ENCODE results near the gene RAB11FIP5. TPM values are rescaled to one million over a fixed set of nuclear protein-coding genes. Genes with fewer than 3 reads are reported as not detected.

RAB11FIP5 gene
- total RNA-seq, 4 donors from 2014 or later = 27.1 to 35.3 (median 33.7) TPM

DNA sequence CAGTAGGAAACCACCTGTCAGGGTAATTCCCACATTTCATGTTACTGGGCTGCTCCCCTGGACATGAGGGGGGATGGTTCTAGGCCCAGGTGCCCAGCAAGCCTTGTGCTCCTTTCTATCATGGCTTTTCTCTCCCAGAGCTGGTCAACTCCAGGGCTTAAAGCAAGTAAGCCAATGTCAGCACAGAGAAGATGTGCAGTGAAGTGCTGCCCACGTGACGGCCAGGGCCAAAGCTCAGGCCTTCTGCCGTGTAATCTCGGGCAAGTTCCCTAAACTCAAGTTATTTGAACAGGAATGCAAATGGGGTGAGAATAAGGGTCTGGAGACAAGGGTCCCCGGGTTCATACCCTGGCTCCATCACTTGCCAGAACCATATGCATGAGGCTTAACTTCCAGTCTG lies 57.8 kb downstream of the RAB11FIP5 start:
- H3K36me3 ChIP-seq = peaks cover 0 to 34% of the 10 kb centered on the region in 2 donors
- TF ChIP-seq, protein P1, sequence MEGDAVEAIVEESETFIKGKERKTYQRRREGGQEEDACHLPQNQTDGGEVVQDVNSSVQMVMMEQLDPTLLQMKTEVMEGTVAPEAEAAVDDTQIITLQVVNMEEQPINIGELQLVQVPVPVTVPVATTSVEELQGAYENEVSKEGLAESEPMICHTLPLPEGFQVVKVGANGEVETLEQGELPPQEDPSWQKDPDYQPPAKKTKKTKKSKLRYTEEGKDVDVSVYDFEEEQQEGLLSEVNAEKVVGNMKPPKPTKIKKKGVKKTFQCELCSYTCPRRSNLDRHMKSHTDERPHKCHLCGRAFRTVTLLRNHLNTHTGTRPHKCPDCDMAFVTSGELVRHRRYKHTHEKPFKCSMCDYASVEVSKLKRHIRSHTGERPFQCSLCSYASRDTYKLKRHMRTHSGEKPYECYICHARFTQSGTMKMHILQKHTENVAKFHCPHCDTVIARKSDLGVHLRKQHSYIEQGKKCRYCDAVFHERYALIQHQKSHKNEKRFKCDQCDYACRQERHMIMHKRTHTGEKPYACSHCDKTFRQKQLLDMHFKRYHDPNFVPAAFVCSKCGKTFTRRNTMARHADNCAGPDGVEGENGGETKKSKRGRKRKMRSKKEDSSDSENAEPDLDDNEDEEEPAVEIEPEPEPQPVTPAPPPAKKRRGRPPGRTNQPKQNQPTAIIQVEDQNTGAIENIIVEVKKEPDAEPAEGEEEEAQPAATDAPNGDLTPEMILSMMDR (IDR thresholded peaks at IDR 0.05 in 4 of 5, conservative IDR thresholded peaks at IDR 0.05 in 1 of 5) = no peak
- no peak for TF ChIP-seq POLR2A (IDR thresholded peaks at IDR 0.05)
- in situ Hi-C loops (cut with MboI; ENCODE audit: low sequenced_read_pairs in 4 of 4) (no loop called here), intact Hi-C loops (cut with DNase I; ENCODE audit: low total_unique reads) (no loop called here)
- H3K4me1 ChIP-seq = peaks cover 3 to 7% of the 10 kb centered on the region in 2 donors
- no peak overlapping the region for H3K27ac ChIP-seq
- ATAC-seq (no peak), DNase-seq (no peak)
- no peaks in the 10 kb centered on the region for H3K27me3 ChIP-seq
- H3K4me3 ChIP-seq = no peak overlapping the region
- no peaks in the 10 kb centered on the region for H3K9me3 ChIP-seq

DNA sequence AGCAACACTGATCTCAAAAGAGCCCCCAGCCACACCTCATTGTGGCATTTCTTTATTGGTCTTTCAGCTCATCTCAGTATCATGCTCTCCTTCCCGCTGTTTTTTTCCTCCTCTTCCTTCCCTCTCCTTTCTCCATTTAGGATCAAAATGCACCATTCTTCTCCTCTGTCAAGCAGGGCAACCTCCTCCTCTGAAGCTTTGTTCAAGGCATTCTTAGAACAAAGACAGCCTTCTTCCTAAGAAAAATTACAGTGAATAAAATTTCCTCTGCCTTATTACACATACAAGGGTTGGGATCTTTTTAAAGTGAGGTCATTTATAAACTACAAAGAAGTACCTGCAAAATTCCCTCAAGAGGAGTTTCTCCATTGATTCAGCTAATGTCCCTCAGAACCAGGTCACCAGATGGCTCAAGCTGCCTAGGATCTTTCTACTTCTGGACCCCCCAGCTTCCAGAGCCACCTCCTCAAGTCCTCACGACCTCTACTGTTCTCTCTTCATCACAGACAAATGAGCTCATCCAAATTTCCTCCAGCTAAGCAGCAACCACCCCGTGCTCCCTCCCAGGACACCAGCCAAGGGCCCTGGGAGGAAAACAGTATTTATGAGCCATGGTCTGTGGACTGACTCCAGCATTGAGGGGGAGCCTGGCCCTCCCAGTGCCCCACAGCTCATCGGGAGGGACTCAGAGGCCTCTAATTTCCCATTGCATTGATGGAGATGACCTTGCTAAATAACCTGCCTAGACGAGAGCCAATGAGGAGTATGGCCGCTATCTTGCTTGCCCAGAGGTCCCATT lies 59.2 kb downstream of the RAB11FIP5 start:
- in situ Hi-C loops (cut with MboI; ENCODE audit: low sequenced_read_pairs in 4 of 4) = no loop called here
- Histone ChIP-seq H3K27me3 (no peaks in the 10 kb centered on the region), H3K27ac (no peak overlapping the region), H3K4me1 (no peaks in the 10 kb centered on the region), H3K9me3 (no peaks in the 10 kb centered on the region), H3K4me3 (no peak overlapping the region), H3K36me3 (peaks cover 0 to 34% of the 10 kb centered on the region in 2 donors)
- DNase-seq (no peak), ATAC-seq (no peak)
- intact Hi-C loops (cut with DNase I; ENCODE audit: low total_unique reads) = no loop called here
- TF ChIP-seq, protein P1 (IDR thresholded peaks at IDR 0.05 in 4 of 5, conservative IDR thresholded peaks at IDR 0.05 in 1 of 5) = no peak
- no peak for TF ChIP-seq POLR2A (IDR thresholded peaks at IDR 0.05)

DNA sequence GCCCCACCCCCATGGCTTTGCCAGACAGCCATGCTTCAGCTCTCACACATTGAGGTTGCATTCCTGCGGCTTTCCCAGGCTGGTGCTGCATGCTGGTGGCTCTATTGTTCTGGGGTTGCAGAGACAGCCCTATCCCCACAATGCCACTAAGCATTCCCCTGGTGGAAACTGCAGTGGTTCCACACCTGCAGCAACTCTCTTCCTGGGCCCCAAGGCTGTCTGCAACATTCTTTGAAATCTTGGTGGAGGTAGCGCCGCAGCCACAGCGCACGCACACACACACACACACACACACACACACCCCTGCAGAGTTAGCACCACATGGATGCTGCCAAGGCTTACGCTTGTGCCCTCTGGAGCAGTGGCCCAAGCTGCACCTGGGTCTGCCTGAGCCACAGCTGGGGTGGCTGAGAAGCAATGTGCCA lies 62.6 kb downstream of the RAB11FIP5 start:
- H3K4me1 ChIP-seq = no peaks in the 10 kb centered on the region
- no peaks in the 10 kb centered on the region for H3K27me3 ChIP-seq
- DNase-seq = no peak
- intact Hi-C loops (cut with DNase I; ENCODE audit: low total_unique reads) (no loop called here), in situ Hi-C loops (cut with MboI; ENCODE audit: low sequenced_read_pairs in 4 of 4) (no loop called here)
- no peak for ATAC-seq
- H3K9me3 ChIP-seq = no peaks in the 10 kb centered on the region
- no peak overlapping the region for H3K27ac ChIP-seq
- no peak overlapping the region for H3K4me3 ChIP-seq
- TF ChIP-seq, protein P1 (IDR thresholded peaks at IDR 0.05 in 4 of 5, conservative IDR thresholded peaks at IDR 0.05 in 1 of 5) = no peak
- no peak for TF ChIP-seq POLR2A (IDR thresholded peaks at IDR 0.05)
- peaks cover 0 to 6% of the 10 kb centered on the region in 2 donors for H3K36me3 ChIP-seq

DNA sequence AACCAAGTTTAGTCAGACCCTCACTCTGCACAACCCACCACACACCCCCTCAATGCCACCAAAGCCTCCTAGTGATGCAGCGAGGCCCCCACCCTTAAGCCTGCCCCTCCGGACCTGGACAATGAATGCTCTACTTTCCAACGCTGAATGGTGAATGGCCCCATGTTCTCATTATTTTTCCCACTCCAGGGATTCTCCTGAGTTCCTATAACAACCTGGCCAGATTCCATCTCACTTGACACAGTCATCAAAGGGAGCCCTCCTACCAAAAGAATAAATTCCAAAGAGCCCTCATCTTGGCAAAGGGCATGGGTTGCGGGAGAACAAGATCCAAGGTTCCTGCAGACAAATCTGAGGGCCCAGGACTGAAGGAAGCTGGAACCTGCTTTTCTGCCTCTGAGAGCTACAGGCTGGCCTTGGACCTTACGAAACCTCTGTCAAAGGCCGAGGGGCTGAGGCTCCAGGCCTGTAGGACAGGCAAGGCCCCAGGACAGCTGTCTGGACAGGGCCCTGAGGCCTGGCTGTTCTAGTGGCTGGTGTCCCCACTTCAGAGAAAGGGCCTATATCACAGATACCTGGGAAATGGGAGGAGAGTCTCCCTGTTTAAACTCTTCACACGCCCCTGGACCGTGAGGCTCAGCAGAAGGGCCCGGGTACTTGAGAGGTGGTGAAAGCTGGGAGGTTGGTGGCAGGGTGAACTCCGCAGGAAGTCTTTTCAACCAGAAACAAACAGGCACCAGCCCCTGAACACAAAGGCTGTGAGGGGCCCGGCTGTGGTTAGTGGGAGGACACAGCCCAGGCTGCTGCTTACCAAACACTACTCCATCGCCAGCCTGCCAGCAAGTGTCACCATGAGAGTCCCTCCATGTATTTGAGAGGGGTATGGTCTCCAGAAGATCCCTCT lies 68.6 kb downstream of the RAB11FIP5 start:
- H3K27me3 ChIP-seq = no peaks in the 10 kb centered on the region
- intact Hi-C loops (cut with DNase I; ENCODE audit: low total_unique reads) = no loop called here
- in situ Hi-C loops (cut with MboI; ENCODE audit: low sequenced_read_pairs in 4 of 4) = no loop called here
- no peaks in the 10 kb centered on the region for H3K4me1 ChIP-seq
- ATAC-seq = no peak
- no peak overlapping the region for H3K27ac ChIP-seq
- H3K9me3 ChIP-seq = no peaks in the 10 kb centered on the region
- peaks cover 0 to 10% of the 10 kb centered on the region in 2 donors for H3K36me3 ChIP-seq
- no peak overlapping the region for H3K4me3 ChIP-seq
- TF ChIP-seq, protein P1 (IDR thresholded peaks at IDR 0.05 in 4 of 5, conservative IDR thresholded peaks at IDR 0.05 in 1 of 5) = no peak
- TF ChIP-seq POLR2A (IDR thresholded peaks at IDR 0.05) = no peak
- DNase-seq = no peak
